Neutrophil (primary cell): ENCODE data around the gene C2CD2.

Source experiments
- H3K27ac ChIP-seq: fragments of 200-600 bp; sonication (generic); 2 replicates; pipeline ENCODE4 v1.5.1; 2016; ENCODE audit warnings: mild to moderate bottlenecking, moderate library complexity
- H3K27me3 ChIP-seq: fragments of 200-600 bp; sonication (generic); 2 replicates; pipeline ENCODE4 v1.6.0; 2016; ENCODE audit warnings: mild to moderate bottlenecking
- H3K36me3 ChIP-seq: fragments of 200-600 bp; sonication (generic); 2 replicates; pipeline ENCODE4 v1.5.1; 2017
- H3K4me1 ChIP-seq, 2 experiments: fragments of 200-600 bp in 1 of 2; sonication (generic) in 1 of 2; 1 replicate in 1 of 2; 2 replicates in 1 of 2; pipeline versions ENCODE4 v1.5.1 to v1.6.1; 2013 to 2016; ENCODE audit warnings: low read depth in 1 of 2, low read length in 1 of 2, mild to moderate bottlenecking in 1 of 2, moderate library complexity in 1 of 2; ENCODE audit not compliant: control insufficient read depth in 1 of 2, insufficient read depth in 1 of 2
- H3K4me3 ChIP-seq, 2 experiments: fragments of 200-600 bp in 1 of 2; sonication (generic) in 1 of 2; 1 replicate in 1 of 2; 2 replicates in 1 of 2; pipeline ENCODE4 v1.5.1; 2013 to 2016; ENCODE audit warnings: low read depth in 1 of 2, low read length in 1 of 2, mild to moderate bottlenecking in 1 of 2, moderate library complexity in 1 of 2
- H3K9me3 ChIP-seq: fragments of 200-600 bp; sonication (generic); 2 replicates; pipeline ENCODE4 v1.5.1; 2016
- CTCF ChIP-seq: fragments of 200-600 bp; sonication (generic); IDR thresholded peaks from 2 replicates; pipeline ENCODE4 v1.5.1; 2016; ENCODE audit warnings: antibody characterized with exemption

The C2CD2 gene

GRCh38 chr21:41866274-41866809 lies 87.5 kb downstream of the C2CD2 start:
- H3K4me3 ChIP-seq: no peak overlapping the region
- TF ChIP-seq CTCF: no peak
- no peaks in the 10 kb centered on the region for H3K9me3 ChIP-seq
- no peaks in the 10 kb centered on the region for H3K36me3 ChIP-seq
- H3K27ac ChIP-seq: no peak overlapping the region
- H3K4me1 ChIP-seq: no peaks in the 10 kb centered on the region
- H3K27me3 ChIP-seq: no peaks in the 10 kb centered on the region

GRCh38 chr21:41865002-41865777 lies 88.6 kb downstream of the C2CD2 start:
- Histone ChIP-seq H3K27ac (no peak overlapping the region), H3K4me1 (no peaks in the 10 kb centered on the region)
- no peak for TF ChIP-seq CTCF

GRCh38 chr21:41864311-41865001 lies 89.4 kb downstream of the C2CD2 start:
- Histone ChIP-seq H3K4me1 (no peaks in the 10 kb centered on the region), H3K36me3 (no peaks in the 10 kb centered on the region), H3K27me3 (no peaks in the 10 kb centered on the region), H3K4me3 (no peak overlapping the region), H3K9me3 (no peaks in the 10 kb centered on the region), H3K27ac (no peak overlapping the region)
- no peak for TF ChIP-seq CTCF

More at GRCh38 chr21:41865002-41865777, 88.6 kb downstream of the C2CD2 start:
- Histone ChIP-seq H3K36me3 (no peaks in the 10 kb centered on the region), H3K9me3 (no peaks in the 10 kb centered on the region), H3K27me3 (no peaks in the 10 kb centered on the region), H3K4me3 (no peak overlapping the region)

GRCh38 chr21:41863439-41863740 lies 90.4 kb downstream of the C2CD2 start:
- Histone ChIP-seq H3K27ac (no peak overlapping the region), H3K4me3 (no peak overlapping the region), H3K4me1 (no peaks in the 10 kb centered on the region), H3K36me3 (peaks cover 9% of the 10 kb centered on the region), H3K27me3 (no peaks in the 10 kb centered on the region), H3K9me3 (no peaks in the 10 kb centered on the region)
- no peak for TF ChIP-seq CTCF

- no peak overlapping the region for H3K4me3 ChIP-seq
- no peaks in the 10 kb centered on the region for H3K4me1 ChIP-seq
- no peak for TF ChIP-seq CTCF
Observed at GRCh38 chr21:41861987-41862386, 91.8 kb downstream of the C2CD2 start.

More at GRCh38 chr21:41861987-41862386, 91.8 kb downstream of the C2CD2 start:
- no peak overlapping the region for H3K27ac ChIP-seq
- no peaks in the 10 kb centered on the region for H3K27me3 ChIP-seq
- H3K9me3 ChIP-seq: no peaks in the 10 kb centered on the region
- peaks cover 9% of the 10 kb centered on the region for H3K36me3 ChIP-seq
